Suprapubic skin (tissue), 4 donors: ENCODE measurements around the gene CHD2.

Source experiments
- CTCF ChIP-seq, 2 donors: fragments of 200-600 bp in 1 of 2; fragments of 450-650 bp in 1 of 2; sonication (generic) in 1 of 2; IDR thresholded peaks; one replicate each; pipeline ENCODE4 v1.5.1; 2016 to 2019; ENCODE audit warnings: antibody characterized with exemption in 2 of 2, mild to moderate bottlenecking in 1 of 2, moderate library complexity in 1 of 2
- EP300 ChIP-seq: sonication (generic); formaldehyde crosslinking; IDR thresholded peaks from one replicate; pipeline ENCODE4 v1.6.1; 2017; ENCODE audit warnings: antibody characterized with exemption
- POLR2A ChIP-seq, 2 donors: fragments of 450-650 bp; IDR thresholded peaks; one replicate each; pipeline ENCODE4 v1.6.1; 2017; ENCODE audit warnings: antibody characterized with exemption in 2 of 2, mild to moderate bottlenecking in 2 of 2, moderate library complexity in 2 of 2
- POLR2AphosphoS5 ChIP-seq, 3 donors: sonication (generic); formaldehyde crosslinking; IDR thresholded peaks; one replicate each; pipeline ENCODE4 v1.6.1; 2017; ENCODE audit warnings: antibody characterized with exemption in 3 of 3

- TF ChIP-seq CTCF (IDR thresholded peaks at IDR 0.05) (no peak), POLR2AphosphoS5 (IDR thresholded peaks at IDR 0.05) (no peak), POLR2A (IDR thresholded peaks at IDR 0.05) (no peak), EP300 (no peak)
These were observed 15.5 kb upstream of the CHD2 start for GRCh38 chr15:92884436-92885223.
